ENCODE results near the gene MLKL.

- peak; percentile 86 for TF ChIP-seq CTCF (CRISPR knock-in tag; IDR thresholded peaks at IDR 0.05)
- no peak for TF ChIP-seq ZNF335 (CRISPR knock-in tag; IDR thresholded peaks at IDR 0.05)
- TF ChIP-seq ZNF766 (CRISPR knock-in tag; IDR thresholded peaks at IDR 0.05; ENCODE audit: borderline replicate concordance) = no peak
- no peak for TF ChIP-seq ZNF382 (CRISPR knock-in tag; IDR thresholded peaks at IDR 0.05; ENCODE audit: borderline replicate concordance)
- TF ChIP-seq ZBTB33 (CRISPR knock-in tag; IDR thresholded peaks at IDR 0.05) = no peak
- no peak for TF ChIP-seq E2F1 (CRISPR knock-in tag; IDR thresholded peaks at IDR 0.05)
- no peak for TF ChIP-seq ARID2 (CRISPR knock-in tag; IDR thresholded peaks at IDR 0.05; ENCODE audit: borderline replicate concordance)
- no peak for TF ChIP-seq THRA (CRISPR knock-in tag; IDR thresholded peaks at IDR 0.05; ENCODE audit: borderline replicate concordance)
- TF ChIP-seq ZNF275 (CRISPR knock-in tag; IDR thresholded peaks at IDR 0.05; ENCODE audit: borderline replicate concordance) = no peak
Measured at GRCh38 chr16:74623214-74623838, 77.3 kb downstream of the MLKL start.

Data from HepG2 (cell line).